GM12864 (cell line): ENCODE measurements around the gene ECSIT.

Experiments used
- DNase-seq: peaks from one replicate; pipeline ENCODE4 v3.0.0-alpha.2; 2011; ENCODE audit warnings: low read depth
- H3K4me3 ChIP-seq: 2 replicates; pipeline ENCODE4 v1.5.1; 2011; ENCODE audit warnings: mild to moderate bottlenecking, low read depth, low read length, control low read depth
- CTCF ChIP-seq: IDR thresholded peaks from 2 replicates; pipeline ENCODE4 v1.5.1; 2011; ENCODE audit warnings: low read depth, mild to moderate bottlenecking, moderate library complexity, low read length, control low read depth, inconsistent platforms; ENCODE audit errors: missing control alignments

The ECSIT gene

DNA sequence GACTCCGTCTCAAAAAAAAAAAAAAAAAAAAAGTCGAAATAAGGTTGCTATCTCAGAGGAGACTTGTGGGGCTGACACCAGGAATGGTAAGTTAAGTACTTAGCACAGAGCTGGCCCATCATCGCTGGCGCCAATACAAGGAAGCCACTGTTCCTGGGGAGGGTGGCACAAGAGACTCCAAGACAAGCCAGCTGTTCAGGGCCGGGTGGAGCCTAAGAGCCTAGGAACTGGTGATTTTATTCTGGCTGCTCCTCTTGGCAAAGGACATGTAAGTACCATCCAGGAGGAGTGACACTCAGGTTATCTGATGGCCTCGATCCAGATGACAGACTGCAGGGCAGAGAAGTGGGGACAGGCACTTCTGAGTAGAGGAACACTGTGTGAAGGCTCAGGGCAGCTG lies 26.3 kb upstream of the ECSIT start:
- no peak for DNase-seq
- no peak overlapping the region for H3K4me3 ChIP-seq
- TF ChIP-seq CTCF: no peak

DNA sequence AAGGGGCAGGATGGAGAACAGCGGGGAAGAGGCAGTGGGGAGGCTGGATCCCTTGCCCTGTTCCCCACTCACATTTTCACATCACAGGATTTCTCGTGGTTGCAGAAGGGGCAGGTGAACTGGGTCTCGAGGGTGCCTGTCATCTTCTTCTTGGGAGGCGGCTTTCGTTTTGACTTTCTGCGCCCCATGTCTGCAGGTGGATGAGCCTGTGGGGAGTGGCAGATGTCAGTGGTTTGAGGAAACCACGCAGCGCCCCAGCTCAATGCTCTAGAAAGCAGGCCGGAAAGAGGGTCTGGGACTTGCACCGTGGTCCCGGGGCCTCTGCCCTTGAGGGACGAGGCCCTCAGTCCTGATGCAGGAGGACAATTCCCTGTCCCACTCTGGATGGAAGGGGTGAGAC lies 25.2 kb upstream of the ECSIT start:
- H3K4me3 ChIP-seq: no peak overlapping the region
- TF ChIP-seq CTCF: no peak
- DNase-seq: no peak

GRCh38 chr19:11552666-11553372 lies 23.9 kb upstream of the ECSIT start:
- H3K4me3 ChIP-seq: no peak overlapping the region
- DNase-seq: no peak
- TF ChIP-seq CTCF: no peak

DNA sequence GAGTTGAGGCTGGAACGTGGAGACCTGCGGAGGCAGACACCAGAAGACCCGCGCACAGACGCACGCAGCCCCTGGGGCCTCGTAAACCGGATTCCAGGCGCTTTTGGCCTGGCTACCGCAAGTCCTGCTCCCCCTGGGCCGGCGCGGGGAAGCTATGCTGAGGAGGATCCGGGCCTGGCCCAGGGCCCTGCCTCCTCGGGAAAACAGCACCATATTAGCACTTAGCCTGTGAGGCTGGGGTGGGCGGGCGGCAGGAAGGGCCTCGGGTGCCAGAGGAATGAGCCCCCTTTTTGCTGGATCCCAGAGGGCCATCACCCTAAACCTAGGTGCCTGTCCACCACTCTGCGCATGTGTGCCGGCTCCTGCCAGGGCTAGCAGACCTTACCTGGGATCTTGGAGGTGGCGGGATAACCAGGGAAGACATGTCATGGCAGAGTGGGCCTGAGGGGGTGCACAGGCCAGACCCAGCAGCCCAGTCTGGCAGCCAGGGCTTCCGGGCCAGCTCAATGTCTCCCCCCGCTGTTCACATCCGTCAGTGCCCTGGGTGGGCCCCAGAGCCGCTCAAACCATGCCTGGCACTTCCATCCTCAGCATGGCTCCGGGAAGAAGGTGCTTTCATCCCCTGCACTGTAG lies 22.8 kb upstream of the ECSIT start:
- TF ChIP-seq CTCF: peak; percentile 29
- no peak overlapping the region for H3K4me3 ChIP-seq
- no peak for DNase-seq

GRCh38 chr19:11550265-11550664 lies 21.3 kb upstream of the ECSIT start:
- no peak for DNase-seq
- TF ChIP-seq CTCF: no peak
- no peak overlapping the region for H3K4me3 ChIP-seq

- no peak for DNase-seq
- no peak overlapping the region for H3K4me3 ChIP-seq
- no peak for TF ChIP-seq CTCF
These were observed 20.5 kb upstream of the ECSIT start for GRCh38 chr19:11549386-11549953.
